ENCODE results near the gene MPHOSPH6. TPM values are rescaled to one million over a fixed set of nuclear protein-coding genes. Genes with fewer than 3 reads are reported as not detected.

MPHOSPH6 gene
- total and polyA plus RNA-seq, 7 donors, result 20.0 to 39.1 (median 27.5) TPM

- H3K36me3 ChIP-seq, result no peaks in the 10 kb centered on the region
- WGBS, 2 donors, result 75 to 88% methylated on average over 1 of the region's 1 CpG
- H3K27ac ChIP-seq, result no peak overlapping the region
- peaks cover 0 to 56% (median 29%) of the 10 kb centered on the region in 4 donors for H3K4me1 ChIP-seq
- H3K27me3 ChIP-seq, result no peaks in the 10 kb centered on the region
- H3K9me3 ChIP-seq, result no peaks in the 10 kb centered on the region
- intact Hi-C loops (cut with DNase I), result no loop called here
- H3K4me3 ChIP-seq, result no peak overlapping the region
- DNase-seq, result no peak
- no peak for TF ChIP-seq EP300 (IDR thresholded peaks at IDR 0.05)
- TF ChIP-seq POLR2AphosphoS5 (IDR thresholded peaks at IDR 0.05), result no peak
- TF ChIP-seq, protein P1, sequence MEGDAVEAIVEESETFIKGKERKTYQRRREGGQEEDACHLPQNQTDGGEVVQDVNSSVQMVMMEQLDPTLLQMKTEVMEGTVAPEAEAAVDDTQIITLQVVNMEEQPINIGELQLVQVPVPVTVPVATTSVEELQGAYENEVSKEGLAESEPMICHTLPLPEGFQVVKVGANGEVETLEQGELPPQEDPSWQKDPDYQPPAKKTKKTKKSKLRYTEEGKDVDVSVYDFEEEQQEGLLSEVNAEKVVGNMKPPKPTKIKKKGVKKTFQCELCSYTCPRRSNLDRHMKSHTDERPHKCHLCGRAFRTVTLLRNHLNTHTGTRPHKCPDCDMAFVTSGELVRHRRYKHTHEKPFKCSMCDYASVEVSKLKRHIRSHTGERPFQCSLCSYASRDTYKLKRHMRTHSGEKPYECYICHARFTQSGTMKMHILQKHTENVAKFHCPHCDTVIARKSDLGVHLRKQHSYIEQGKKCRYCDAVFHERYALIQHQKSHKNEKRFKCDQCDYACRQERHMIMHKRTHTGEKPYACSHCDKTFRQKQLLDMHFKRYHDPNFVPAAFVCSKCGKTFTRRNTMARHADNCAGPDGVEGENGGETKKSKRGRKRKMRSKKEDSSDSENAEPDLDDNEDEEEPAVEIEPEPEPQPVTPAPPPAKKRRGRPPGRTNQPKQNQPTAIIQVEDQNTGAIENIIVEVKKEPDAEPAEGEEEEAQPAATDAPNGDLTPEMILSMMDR (IDR thresholded peaks at IDR 0.05), result no peak
- no peak for TF ChIP-seq POLR2A (IDR thresholded peaks at IDR 0.05)
These were observed 29.2 kb upstream of the MPHOSPH6 start for GRCh38 chr16:82199209-82199608.

DNA sequence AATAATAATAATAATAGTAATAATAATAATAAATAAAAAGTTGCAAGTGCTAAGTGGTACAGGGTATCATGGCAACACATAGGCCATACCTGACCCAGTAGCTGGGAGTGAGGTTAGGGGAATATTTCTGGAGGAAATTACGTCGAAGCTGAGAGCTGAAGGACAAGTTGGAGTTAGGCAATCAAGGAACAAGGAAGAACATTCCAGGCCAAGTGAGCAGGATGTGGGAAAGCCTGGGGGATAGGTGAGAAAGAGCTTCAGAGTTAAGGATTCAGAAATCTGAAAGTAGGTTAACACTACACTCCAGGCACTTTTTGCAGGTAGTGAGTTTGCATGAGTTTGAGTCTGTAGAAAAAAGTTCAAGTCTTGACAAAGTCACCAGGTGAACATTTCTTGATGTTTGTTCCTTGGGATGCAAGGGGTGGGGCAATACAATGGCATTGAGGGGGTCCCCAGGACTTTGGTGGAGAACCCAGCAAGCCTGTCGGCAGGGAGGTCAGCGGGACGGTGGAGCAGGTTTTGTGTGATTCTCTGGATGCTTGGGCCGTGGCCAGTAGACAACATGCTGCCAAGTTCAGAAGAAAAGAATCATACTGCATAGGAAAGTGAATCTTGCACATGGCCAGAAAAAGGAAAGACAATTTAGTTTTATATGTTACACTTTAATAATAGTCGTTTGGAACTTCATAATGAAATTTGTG lies 27.7 kb upstream of the MPHOSPH6 start:
- Histone ChIP-seq H3K27me3 (no peaks in the 10 kb centered on the region), H3K9me3 (no peaks in the 10 kb centered on the region), H3K36me3 (no peaks in the 10 kb centered on the region), H3K4me1 (peaks cover 0 to 58% (median 29%) of the 10 kb centered on the region in 4 donors), H3K27ac (peak overlapping the region in 2 of 4 donors; percentile 63 to 68), H3K4me3 (no peak overlapping the region)
- TF ChIP-seq POLR2A (IDR thresholded peaks at IDR 0.05), result no peak
- no peak for TF ChIP-seq EP300 (IDR thresholded peaks at IDR 0.05)
- TF ChIP-seq, protein P1 (IDR thresholded peaks at IDR 0.05), result no peak
- TF ChIP-seq POLR2AphosphoS5 (IDR thresholded peaks at IDR 0.05), result no peak
- no peak for DNase-seq
- 74 to 75% methylated on average over 7 of the region's 7 CpGs for WGBS, 2 donors
- intact Hi-C loops (cut with DNase I), result no loop called here

DNA sequence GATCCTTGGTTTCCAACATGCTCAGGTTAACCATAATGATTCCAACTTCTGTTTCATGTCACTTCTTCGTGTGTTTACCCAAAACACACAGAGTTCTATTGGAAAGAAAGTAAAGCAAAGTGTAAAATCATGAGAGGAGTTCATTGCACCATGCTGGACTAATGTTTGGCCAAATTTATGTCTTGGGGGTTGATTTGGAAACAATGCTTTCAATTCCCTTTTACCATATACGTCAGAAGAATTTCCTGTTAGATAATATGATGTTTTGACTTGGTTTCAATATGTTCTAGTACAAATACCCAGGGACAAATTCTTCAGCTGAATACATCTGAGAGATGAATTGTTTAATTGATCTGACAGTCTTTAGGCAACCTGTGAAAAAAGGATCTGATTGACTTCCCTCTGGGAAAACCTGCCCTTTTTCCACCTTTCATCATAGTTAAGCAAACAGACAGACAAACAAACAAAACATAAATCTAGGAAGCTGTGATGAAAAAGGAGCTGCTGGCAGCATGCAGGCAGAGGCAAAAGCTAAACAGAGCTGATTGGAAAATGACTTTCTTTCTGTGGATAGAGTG lies 26.0 kb upstream of the MPHOSPH6 start:
- Histone ChIP-seq H3K36me3 (no peaks in the 10 kb centered on the region), H3K27me3 (no peaks in the 10 kb centered on the region), H3K4me3 (no peak overlapping the region), H3K27ac (peak overlapping the region in 3 of 4 donors; percentile 33 to 68 (median 63)), H3K9me3 (no peaks in the 10 kb centered on the region), H3K4me1 (peaks cover 0 to 46% (median 29%) of the 10 kb centered on the region in 4 donors)
- no peak for DNase-seq
- 30 to 34% methylated on average over 2 of the region's 2 CpGs for WGBS, 2 donors
- TF ChIP-seq POLR2AphosphoS5 (IDR thresholded peaks at IDR 0.05) (peak; percentile 43 to 82 (median 58)), EP300 (IDR thresholded peaks at IDR 0.05) (peak in 1 of 4 donors; percentile 70), POLR2A (IDR thresholded peaks at IDR 0.05) (no peak)
- intact Hi-C loops (cut with DNase I), result no loop called here

GRCh38 chr16:82194086-82194485 lies 24.1 kb upstream of the MPHOSPH6 start:
- no peak overlapping the region for H3K4me3 ChIP-seq
- H3K27me3 ChIP-seq, result no peaks in the 10 kb centered on the region
- H3K36me3 ChIP-seq, result no peaks in the 10 kb centered on the region
- 83 to 88% methylated on average over 1 of the region's 1 CpG for WGBS, 2 donors
- H3K4me1 ChIP-seq, result peaks cover 0 to 46% (median 28%) of the 10 kb centered on the region in 4 donors
- no peaks in the 10 kb centered on the region for H3K9me3 ChIP-seq
- DNase-seq, result no peak
- no peak for TF ChIP-seq POLR2AphosphoS5 (IDR thresholded peaks at IDR 0.05)
- no peak for TF ChIP-seq POLR2A (IDR thresholded peaks at IDR 0.05)
- TF ChIP-seq, protein P1 (IDR thresholded peaks at IDR 0.05), result no peak
- no peak for TF ChIP-seq EP300 (IDR thresholded peaks at IDR 0.05)
- no peak overlapping the region for H3K27ac ChIP-seq
- intact Hi-C loops (cut with DNase I), result loop anchor here (5.0 kb wide), 1 partner anchor 37 kb away; no protein-coding TSS in a partner anchor

DNA sequence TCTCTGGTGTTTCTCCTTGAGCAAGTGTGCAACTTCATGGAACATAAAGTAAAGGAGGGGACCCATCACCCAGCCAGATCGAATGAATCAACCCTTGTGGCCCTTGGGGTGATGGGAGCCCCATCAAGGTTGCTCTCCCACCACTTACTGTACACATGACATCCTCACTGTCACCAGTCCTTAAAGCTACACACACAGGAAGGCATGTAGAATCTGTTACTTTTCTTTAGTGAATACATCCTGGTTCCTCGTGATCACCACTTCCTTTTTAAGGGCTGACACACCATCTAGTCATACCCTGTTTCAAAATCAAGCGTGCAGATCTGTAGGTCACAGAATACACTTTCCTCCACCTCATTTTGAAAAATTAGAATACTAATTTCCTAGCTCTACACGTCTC lies 22.6 kb upstream of the MPHOSPH6 start:
- DNase-seq, result no peak
- Histone ChIP-seq H3K36me3 (no peaks in the 10 kb centered on the region), H3K27ac (peak overlapping the region in 1 of 4 donors; percentile 44), H3K27me3 (no peaks in the 10 kb centered on the region), H3K4me1 (peaks cover 0 to 35% (median 22%) of the 10 kb centered on the region in 4 donors), H3K9me3 (no peaks in the 10 kb centered on the region), H3K4me3 (no peak overlapping the region)
- TF ChIP-seq EP300 (IDR thresholded peaks at IDR 0.05), result peak in 2 of 4 donors; percentile 22 to 31
- TF ChIP-seq POLR2AphosphoS5 (IDR thresholded peaks at IDR 0.05), result peak in 2 of 4 donors; percentile 16 to 44
- TF ChIP-seq POLR2A (IDR thresholded peaks at IDR 0.05), result no peak
- TF ChIP-seq, protein P1 (IDR thresholded peaks at IDR 0.05), result no peak
- intact Hi-C loops (cut with DNase I), result loop anchor here (5.0 kb wide), 1 partner anchor 35 kb away; no protein-coding TSS in a partner anchor
- WGBS, 2 donors, result 50 to 69% methylated on average over 4 of the region's 4 CpGs
